Fibroblast of pulmonary artery (primary cell): ENCODE results near the gene DNAH10.
A peak's percentile ranks its signal among the peaks of the same experiment; 100 is the strongest.

Source experiments
- DNase-seq: peaks from one replicate; pipeline ENCODE4 v3.0.0-alpha.2; 2010; ENCODE audit warnings: low read depth
- H3K4me3 ChIP-seq: replicated peaks from 2 replicates; pipeline ENCODE4 v1.5.1; 2011; ENCODE audit warnings: low read depth, mild to moderate bottlenecking, control low read depth, low read length, moderate library complexity
- TF ChIP-seq, protein P1 (sequence below): IDR thresholded peaks from 2 replicates; pipeline ENCODE4 v1.5.1; 2011; ENCODE audit warnings: mild to moderate bottlenecking, control low read depth, low read length, inconsistent platforms; ENCODE audit errors: missing control alignments

Gene DNAH10

DNA sequence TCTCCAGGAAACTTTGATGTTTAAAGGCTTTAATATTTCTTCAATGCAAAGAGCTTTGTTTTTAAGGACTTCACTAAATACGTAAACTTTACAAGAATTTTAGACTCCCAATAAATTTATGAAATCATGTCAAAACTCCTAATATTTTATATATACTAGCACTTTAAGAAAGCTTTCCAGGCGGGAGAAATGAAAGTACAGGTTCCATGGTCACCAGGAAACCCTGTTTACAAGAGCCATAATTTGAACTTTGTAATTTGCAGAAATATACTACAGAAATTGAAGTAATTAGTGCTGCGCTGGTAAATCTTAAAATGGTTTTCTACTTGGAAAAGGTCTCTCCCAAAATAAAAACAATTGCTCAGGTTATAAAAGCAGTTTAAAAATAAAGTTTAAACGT lies 201.7 kb downstream of the DNAH10 start:
- no peak overlapping the region for H3K4me3 ChIP-seq
- TF ChIP-seq, protein P1, sequence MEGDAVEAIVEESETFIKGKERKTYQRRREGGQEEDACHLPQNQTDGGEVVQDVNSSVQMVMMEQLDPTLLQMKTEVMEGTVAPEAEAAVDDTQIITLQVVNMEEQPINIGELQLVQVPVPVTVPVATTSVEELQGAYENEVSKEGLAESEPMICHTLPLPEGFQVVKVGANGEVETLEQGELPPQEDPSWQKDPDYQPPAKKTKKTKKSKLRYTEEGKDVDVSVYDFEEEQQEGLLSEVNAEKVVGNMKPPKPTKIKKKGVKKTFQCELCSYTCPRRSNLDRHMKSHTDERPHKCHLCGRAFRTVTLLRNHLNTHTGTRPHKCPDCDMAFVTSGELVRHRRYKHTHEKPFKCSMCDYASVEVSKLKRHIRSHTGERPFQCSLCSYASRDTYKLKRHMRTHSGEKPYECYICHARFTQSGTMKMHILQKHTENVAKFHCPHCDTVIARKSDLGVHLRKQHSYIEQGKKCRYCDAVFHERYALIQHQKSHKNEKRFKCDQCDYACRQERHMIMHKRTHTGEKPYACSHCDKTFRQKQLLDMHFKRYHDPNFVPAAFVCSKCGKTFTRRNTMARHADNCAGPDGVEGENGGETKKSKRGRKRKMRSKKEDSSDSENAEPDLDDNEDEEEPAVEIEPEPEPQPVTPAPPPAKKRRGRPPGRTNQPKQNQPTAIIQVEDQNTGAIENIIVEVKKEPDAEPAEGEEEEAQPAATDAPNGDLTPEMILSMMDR, result no peak
- no peak for DNase-seq

DNA sequence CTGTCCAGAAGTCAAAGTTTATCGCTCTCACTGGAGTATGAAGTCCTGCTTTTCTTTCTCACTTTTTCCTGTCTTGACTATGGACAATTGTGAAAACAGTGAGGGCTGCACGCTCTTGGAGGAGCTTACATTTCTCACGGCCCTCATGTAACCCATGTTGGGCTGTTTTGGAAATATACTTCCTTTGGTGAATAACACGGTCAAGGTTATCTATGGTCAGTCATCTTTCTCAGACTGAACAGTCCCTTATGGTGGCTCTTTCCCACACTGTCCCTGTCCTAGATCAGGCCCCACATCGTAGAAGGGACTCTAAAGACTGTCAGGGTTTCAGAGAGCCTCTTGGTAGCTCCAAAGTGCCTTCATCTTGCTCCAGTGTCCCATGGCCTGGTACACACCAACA lies 203.3 kb downstream of the DNAH10 start:
- no peak overlapping the region for H3K4me3 ChIP-seq
- TF ChIP-seq, protein P1, result no peak
- no peak for DNase-seq

DNA sequence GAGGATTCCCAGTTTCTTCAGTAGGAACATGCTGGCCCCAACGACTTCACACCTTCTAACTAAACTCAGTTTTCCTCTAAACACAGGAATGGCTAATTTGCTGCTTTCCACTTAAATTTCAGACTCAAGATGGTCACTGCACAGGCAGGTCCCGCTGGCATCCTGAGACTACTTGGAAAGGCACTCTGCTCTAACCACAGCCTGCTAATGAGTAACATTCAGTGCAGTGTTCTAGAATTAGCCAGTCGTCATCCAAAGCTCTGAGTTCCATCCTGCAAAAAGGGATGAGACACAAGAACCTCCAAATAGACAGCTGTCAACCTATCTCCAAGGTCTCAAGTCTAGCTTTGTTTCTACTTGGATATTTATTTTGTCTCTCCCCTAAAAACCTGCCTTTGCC lies 204.5 kb downstream of the DNAH10 start:
- no peak for DNase-seq
- no peak overlapping the region for H3K4me3 ChIP-seq
- TF ChIP-seq, protein P1, result no peak

DNA sequence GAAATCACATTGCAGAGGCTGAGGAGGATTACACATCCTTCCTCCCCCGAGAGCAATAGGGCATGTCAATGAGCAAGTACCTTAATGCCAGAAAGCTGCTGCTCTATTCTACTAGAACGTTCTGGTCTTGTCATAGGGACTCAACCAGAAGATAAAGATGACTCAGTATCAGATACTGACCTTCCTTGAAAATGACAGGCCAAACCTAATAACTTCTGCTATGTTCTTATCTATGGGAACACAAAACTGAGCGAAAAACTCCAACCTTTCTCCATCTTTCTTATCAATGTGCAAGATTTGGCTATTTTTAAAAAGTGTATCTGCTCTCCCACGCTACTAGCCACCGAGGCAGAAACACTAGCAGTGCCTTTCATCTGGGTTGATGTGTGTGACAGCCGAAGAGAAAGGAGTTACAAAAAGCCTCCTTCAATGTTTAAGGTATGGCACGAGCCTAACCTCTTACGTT lies 205.1 kb downstream of the DNAH10 start:
- H3K4me3 ChIP-seq, result no peak overlapping the region
- TF ChIP-seq, protein P1, result no peak
- DNase-seq, result no peak

DNA sequence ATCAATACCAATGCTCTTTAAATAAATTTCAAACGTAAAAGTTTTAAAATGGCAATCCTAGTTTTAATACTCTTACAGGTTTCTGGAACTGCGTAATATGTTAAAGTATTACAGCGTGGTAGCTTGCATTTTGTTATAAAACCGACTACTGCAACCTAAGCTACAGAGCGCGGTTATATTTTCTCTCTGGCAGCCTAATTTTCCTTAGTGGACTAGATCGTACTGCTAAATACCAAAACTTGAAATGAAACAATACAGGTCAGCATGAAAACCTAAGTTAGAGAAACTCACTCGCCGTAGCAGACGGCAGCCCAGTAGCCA lies 209.3 kb downstream of the DNAH10 start:
- TF ChIP-seq, protein P1, result no peak
- DNase-seq, result no peak
- H3K4me3 ChIP-seq, result peak overlapping the region; percentile 72

DNA sequence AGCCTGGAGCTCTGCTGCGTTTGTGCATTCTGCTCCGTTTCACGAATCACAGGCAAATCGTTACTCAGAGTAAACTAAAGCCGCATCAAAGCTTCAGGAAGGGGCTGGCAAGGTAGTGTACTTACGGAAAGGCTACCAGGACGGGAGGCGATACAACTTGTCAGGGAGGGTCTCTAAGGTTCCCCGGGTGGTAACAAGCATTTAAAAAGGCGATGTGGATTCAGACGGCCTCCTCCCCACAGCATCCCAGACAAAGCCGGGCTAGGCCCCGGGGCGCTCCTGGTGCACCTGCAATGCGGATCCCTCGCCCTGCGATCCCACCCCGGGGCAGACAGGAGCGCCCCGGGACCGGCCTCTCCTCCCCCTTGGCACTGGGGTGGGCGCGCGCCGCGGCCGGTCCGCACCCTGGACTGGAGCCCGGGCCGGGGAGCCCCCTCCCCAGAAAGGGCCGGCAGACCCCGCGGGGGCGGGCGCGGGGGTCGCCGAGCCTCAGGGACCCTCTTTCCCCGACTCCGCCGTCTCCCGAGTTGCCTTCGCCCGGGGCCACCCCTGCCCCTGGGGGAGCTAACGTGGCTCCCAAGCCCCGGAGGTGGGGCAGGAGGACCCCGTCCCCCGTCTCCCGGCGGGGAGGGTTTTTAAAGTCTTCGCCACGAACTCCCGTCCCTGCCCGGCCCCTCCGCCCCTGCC lies 209.8 kb downstream of the DNAH10 start:
- TF ChIP-seq, protein P1, result no peak
- peak; percentile 47 for DNase-seq
- peak overlapping the region; percentile 72 for H3K4me3 ChIP-seq
